ENCODE measurements around the gene OPA1. TPM values are rescaled to one million over a fixed set of nuclear protein-coding genes. Genes with fewer than 3 reads are reported as not detected.

Gene OPA1
- polyA plus RNA-seq, 1 donor (not counting 4 experiments of a cell fraction or from before 2014, with no cell fraction given) = 50.1 TPM

DNA sequence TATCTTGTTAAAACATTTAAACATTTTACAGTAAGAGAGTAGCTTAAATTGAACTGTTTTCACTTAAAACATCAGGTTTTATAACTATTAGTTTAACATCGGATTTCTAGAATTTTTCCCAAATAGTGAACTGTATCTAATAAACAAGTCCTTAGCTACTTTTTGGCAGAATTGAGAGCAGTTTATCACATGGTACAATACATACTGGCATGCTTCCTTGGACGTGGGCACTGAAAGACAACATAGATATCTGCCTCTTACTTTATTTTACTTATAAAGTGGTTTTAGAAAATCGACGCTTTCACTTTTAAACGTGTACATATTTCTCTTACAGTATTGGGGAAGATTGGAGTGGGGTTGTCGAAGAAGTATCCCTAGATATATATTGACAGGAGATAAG is 52.8 kb downstream of the OPA1 start:
- TF ChIP-seq EZH2 (IDR thresholded peaks at IDR 0.05; ENCODE audit: low read length) (no peak), CTCF (optimal IDR thresholded peaks at IDR 0.05 in 1 of 3, IDR thresholded peaks at IDR 0.05 in 1 of 3, conservative IDR thresholded peaks at IDR 0.05 in 1 of 3; ENCODE audit: extremely low read depth in 1 of 3, insufficient read depth in 2 of 3, low read length in 3 of 3) (no peak)
- DNase-seq (ENCODE audit: low read depth, low spot score) = no peak
- H3K36me3 ChIP-seq (ENCODE audit: control insufficient read depth in 2 of 2, extremely low read depth in 1 of 2, insufficient read depth in 2 of 2, low read length in 2 of 2) = peaks cover 0 to 14% of the 10 kb centered on the region in 2 experiments

DNA sequence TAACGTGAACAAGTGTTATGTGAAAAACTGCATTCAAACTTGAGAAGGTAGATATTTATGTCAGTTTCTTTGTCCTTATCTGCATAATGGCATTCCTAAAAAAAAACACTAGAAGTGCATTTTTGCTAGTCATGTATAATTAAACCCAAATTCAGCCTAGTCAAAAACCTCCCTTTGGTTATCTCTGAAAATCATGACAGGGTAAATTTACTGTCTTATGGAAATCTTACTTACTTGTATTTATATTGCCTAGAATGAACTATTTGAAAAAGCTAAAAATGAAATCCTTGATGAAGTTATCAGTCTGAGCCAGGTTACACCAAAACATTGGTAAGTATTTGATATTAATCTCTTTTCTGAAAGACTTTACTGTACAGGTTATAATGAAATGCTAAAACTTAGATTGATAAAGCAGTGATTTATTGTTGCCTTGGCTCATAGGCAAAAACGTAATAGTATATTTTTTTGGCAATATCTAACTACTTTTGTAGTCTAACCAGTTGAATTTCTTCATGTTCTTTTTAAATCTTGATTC is 55.6 kb downstream of the OPA1 start:
- peaks cover 0 to 20% of the 10 kb centered on the region in 2 experiments for H3K36me3 ChIP-seq (ENCODE audit: control insufficient read depth in 2 of 2, extremely low read depth in 1 of 2, insufficient read depth in 2 of 2, low read length in 2 of 2)
- DNase-seq (ENCODE audit: low read depth, low spot score) = no peak
- dilution Hi-C loops (cut with MboI; ENCODE audit: extremely low pct_ligation_motif_present, low sequenced_read_pairs) = no loop called here

More for the DNA sequence above, 52.8 kb downstream of the OPA1 start:
- Histone ChIP-seq H3K4me2 (ENCODE audit: control insufficient read depth, extremely low read depth, insufficient read depth, low read depth, low read length) (no peak overlapping the region), H3K79me2 (ENCODE audit: control insufficient read depth, insufficient read depth, low read length) (no peaks in the 10 kb centered on the region), H3K27me3 (ENCODE audit: control insufficient read depth, extremely low read depth, insufficient read depth, low read length) (no peaks in the 10 kb centered on the region), H3K4me1 (ENCODE audit: control insufficient read depth, extremely low read depth, insufficient read depth, low read length) (no peaks in the 10 kb centered on the region), H3K9me1 (ENCODE audit: control insufficient read depth, extremely low read depth, insufficient read depth, low read length) (no peaks in the 10 kb centered on the region), H3K9me3 (ENCODE audit: control insufficient read depth, low read depth, low read length) (no peaks in the 10 kb centered on the region), H2AFZ (ENCODE audit: control insufficient read depth, low read length) (no peak overlapping the region), H4K20me1 (ENCODE audit: control insufficient read depth, extremely low read depth, insufficient read depth, low read length) (no peaks in the 10 kb centered on the region), H3K27ac (ENCODE audit: control insufficient read depth, insufficient read depth, low read length) (no peak overlapping the region), H3K4me3 (ENCODE audit: control insufficient read depth in 2 of 3, extremely low read depth in 1 of 3, insufficient read depth in 2 of 3, low read depth in 1 of 3, low read length in 3 of 3) (no peak overlapping the region), H3K9ac (ENCODE audit: control insufficient read depth, extremely low read depth, insufficient read depth, low read length) (no peak overlapping the region)
- no peak for FAIRE-seq
- dilution Hi-C loops (cut with MboI; ENCODE audit: extremely low pct_ligation_motif_present, low sequenced_read_pairs) = no loop called here

More for the DNA sequence above, 55.6 kb downstream of the OPA1 start:
- no peaks in the 10 kb centered on the region for H3K79me2 ChIP-seq (ENCODE audit: control insufficient read depth, insufficient read depth, low read length)
- H4K20me1 ChIP-seq (ENCODE audit: control insufficient read depth, extremely low read depth, insufficient read depth, low read length) = no peaks in the 10 kb centered on the region
- H3K27ac ChIP-seq (ENCODE audit: control insufficient read depth, insufficient read depth, low read length) = no peak overlapping the region
- H3K4me1 ChIP-seq (ENCODE audit: control insufficient read depth, extremely low read depth, insufficient read depth, low read length) = no peaks in the 10 kb centered on the region
- H3K4me3 ChIP-seq (ENCODE audit: control insufficient read depth in 2 of 3, extremely low read depth in 1 of 3, insufficient read depth in 2 of 3, low read depth in 1 of 3, low read length in 3 of 3) = no peak overlapping the region
- no peaks in the 10 kb centered on the region for H3K9me1 ChIP-seq (ENCODE audit: control insufficient read depth, extremely low read depth, insufficient read depth, low read length)
- no peak for FAIRE-seq
- no peak overlapping the region for H3K4me2 ChIP-seq (ENCODE audit: control insufficient read depth, extremely low read depth, insufficient read depth, low read depth, low read length)
- H2AFZ ChIP-seq (ENCODE audit: control insufficient read depth, low read length) = no peak overlapping the region
- H3K9ac ChIP-seq (ENCODE audit: control insufficient read depth, extremely low read depth, insufficient read depth, low read length) = no peak overlapping the region
- no peaks in the 10 kb centered on the region for H3K27me3 ChIP-seq (ENCODE audit: control insufficient read depth, extremely low read depth, insufficient read depth, low read length)
- no peaks in the 10 kb centered on the region for H3K9me3 ChIP-seq (ENCODE audit: control insufficient read depth, low read depth, low read length)
- TF ChIP-seq CTCF (optimal IDR thresholded peaks at IDR 0.05 in 1 of 3, IDR thresholded peaks at IDR 0.05 in 1 of 3, conservative IDR thresholded peaks at IDR 0.05 in 1 of 3; ENCODE audit: extremely low read depth in 1 of 3, insufficient read depth in 2 of 3, low read length in 3 of 3) = no peak
- no peak for TF ChIP-seq EZH2 (IDR thresholded peaks at IDR 0.05; ENCODE audit: low read length)
